ENCODE measurements around the gene NCOA4. TPM values are rescaled to one million over a fixed set of nuclear protein-coding genes. Genes with fewer than 3 reads are reported as not detected.

The NCOA4 gene
- total RNA-seq, 1 donor from 2014 or later, result 78.6 TPM

DNA sequence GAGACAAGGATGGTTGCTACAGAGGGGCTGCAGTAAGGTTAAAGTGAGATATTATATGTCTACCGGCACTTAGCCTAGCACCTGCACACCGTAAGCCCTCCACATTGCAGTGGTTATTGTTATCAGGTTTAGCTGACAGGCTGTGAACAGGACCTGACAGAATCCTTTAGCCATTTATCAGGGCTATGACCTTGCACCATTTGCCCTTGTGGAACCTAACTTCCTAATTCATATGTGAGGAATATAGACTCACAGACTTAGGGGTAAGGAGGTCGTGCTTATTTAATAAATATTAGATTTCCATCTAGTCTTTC is 10.1 kb downstream of the NCOA4 start:
- TF ChIP-seq, protein P1, sequence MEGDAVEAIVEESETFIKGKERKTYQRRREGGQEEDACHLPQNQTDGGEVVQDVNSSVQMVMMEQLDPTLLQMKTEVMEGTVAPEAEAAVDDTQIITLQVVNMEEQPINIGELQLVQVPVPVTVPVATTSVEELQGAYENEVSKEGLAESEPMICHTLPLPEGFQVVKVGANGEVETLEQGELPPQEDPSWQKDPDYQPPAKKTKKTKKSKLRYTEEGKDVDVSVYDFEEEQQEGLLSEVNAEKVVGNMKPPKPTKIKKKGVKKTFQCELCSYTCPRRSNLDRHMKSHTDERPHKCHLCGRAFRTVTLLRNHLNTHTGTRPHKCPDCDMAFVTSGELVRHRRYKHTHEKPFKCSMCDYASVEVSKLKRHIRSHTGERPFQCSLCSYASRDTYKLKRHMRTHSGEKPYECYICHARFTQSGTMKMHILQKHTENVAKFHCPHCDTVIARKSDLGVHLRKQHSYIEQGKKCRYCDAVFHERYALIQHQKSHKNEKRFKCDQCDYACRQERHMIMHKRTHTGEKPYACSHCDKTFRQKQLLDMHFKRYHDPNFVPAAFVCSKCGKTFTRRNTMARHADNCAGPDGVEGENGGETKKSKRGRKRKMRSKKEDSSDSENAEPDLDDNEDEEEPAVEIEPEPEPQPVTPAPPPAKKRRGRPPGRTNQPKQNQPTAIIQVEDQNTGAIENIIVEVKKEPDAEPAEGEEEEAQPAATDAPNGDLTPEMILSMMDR (conservative IDR thresholded peaks at IDR 0.05), result no peak
- no peaks in the 10 kb centered on the region for H3K9me3 Mint-ChIP-seq
- no peaks in the 10 kb centered on the region for H3K27me3 Mint-ChIP-seq (ENCODE audit: low read depth)
- H3K27ac Mint-ChIP-seq (ENCODE audit: unreplicated experiment), result no peak overlapping the region
- no peaks in the 10 kb centered on the region for H3K36me3 Mint-ChIP-seq (ENCODE audit: low read depth)
- no peak overlapping the region for H3K4me3 Mint-ChIP-seq
- no peak for DNase-seq (ENCODE audit: low read depth, low spot score)
- peaks cover 30% of the 10 kb centered on the region for H3K4me1 Mint-ChIP-seq

DNA sequence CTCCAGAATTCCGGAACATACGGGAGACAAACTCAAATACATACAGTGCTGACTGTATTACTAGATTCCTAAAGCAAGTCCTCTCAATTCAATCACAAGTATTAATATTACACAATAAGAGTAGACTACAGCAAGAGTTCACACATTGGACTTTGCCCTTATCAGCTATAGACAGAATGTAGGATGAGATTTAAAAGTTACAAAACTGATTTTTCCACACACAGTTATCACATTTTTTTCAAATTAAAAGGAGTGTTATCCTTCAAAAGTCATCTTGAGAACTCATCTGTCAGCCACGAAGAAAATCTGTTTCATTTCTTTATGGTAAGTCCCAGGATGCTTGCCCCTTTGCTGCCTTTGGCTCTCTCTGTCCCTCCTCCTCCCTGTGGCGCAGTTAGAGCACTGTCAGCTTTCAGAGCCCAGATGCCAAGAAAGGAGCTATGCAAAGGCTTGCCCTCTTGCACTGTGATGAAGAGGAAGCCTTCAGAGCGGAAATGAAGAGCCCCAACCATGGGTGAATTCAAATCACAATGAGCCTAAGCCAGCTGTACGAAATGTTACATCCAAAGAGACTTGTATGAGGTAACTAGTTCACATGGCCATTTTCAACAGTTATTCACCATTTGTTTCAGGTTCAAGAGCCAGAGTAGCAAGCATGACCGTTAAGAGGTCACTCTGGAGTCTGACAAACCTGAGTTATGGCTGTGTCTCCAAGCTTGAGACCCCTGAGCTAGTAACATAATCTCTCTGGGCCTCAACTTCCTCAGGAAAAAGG is 10.7 kb downstream of the NCOA4 start:
- Mint-ChIP-seq H3K9me3 (no peaks in the 10 kb centered on the region), H3K27me3 (ENCODE audit: low read depth) (no peaks in the 10 kb centered on the region), H3K4me1 (peaks cover 29% of the 10 kb centered on the region), H3K27ac (ENCODE audit: unreplicated experiment) (no peak overlapping the region), H3K36me3 (ENCODE audit: low read depth) (peaks cover 1% of the 10 kb centered on the region), H3K4me3 (no peak overlapping the region)
- DNase-seq (ENCODE audit: low read depth, low spot score), result no peak
- TF ChIP-seq, protein P1 (conservative IDR thresholded peaks at IDR 0.05), result no peak

DNA sequence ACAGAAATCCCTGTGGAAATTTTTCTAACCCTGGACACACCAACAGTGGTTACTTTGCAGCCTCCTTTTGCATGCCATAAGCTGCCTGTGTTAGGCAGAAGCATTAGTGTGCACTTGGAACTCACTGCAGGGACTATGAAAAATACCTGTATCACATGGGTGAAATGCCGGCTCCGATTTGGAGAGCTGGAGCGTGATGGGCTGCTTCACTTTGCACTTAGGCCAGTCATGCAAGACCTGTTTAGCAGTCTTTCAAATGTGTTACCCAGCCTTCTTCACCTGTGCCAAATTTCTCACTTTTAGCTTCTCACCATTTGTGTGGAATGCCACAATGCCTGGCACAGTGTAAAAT is 11.3 kb downstream of the NCOA4 start:
- H3K27me3 Mint-ChIP-seq (ENCODE audit: low read depth), result no peaks in the 10 kb centered on the region
- H3K4me3 Mint-ChIP-seq, result no peak overlapping the region
- no peak for DNase-seq (ENCODE audit: low read depth, low spot score)
- H3K27ac Mint-ChIP-seq (ENCODE audit: unreplicated experiment), result no peak overlapping the region
- no peaks in the 10 kb centered on the region for H3K9me3 Mint-ChIP-seq
- TF ChIP-seq, protein P1 (conservative IDR thresholded peaks at IDR 0.05), result no peak
- H3K4me1 Mint-ChIP-seq, result peaks cover 23% of the 10 kb centered on the region
- H3K36me3 Mint-ChIP-seq (ENCODE audit: low read depth), result peaks cover 7% of the 10 kb centered on the region

DNA sequence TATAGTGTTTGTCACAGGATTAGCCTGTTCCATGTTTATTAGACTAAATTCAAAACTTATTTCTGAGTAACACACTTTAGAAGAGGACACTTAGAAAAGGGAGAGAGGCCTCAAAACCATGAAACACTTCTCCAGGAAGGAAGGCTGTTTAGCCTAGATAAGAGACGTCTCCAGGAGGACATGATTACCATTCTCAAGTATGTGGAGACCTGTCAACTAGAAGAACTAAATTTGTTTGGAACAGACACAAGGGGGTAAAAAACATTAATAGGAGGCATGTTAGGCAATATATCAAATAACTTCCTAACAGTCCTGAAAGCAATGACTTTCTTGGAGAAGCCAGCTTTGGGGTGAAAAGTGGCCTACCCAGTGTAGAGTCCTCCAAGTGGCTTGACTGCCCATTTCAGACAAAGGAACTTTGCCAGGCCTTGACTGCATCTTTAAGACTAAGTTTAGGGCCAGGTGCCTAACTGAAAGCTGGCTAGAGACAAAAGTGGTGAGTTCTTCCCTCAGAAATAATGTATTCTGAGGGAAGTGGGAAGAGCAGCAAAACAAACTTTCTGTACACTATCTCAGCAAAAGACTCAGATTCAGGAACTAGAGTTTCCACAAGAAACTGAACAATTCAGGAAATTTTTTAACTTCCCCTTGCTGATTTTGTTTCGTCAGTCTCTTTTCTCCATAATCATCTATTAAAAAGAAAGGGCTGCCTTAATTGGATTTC is 11.8 kb downstream of the NCOA4 start:
- Mint-ChIP-seq H3K4me1 (peaks cover 17% of the 10 kb centered on the region), H3K27ac (ENCODE audit: unreplicated experiment) (no peak overlapping the region), H3K27me3 (ENCODE audit: low read depth) (no peaks in the 10 kb centered on the region), H3K4me3 (no peak overlapping the region), H3K9me3 (no peaks in the 10 kb centered on the region), H3K36me3 (ENCODE audit: low read depth) (peaks cover 8% of the 10 kb centered on the region)
- TF ChIP-seq, protein P1 (conservative IDR thresholded peaks at IDR 0.05), result no peak
- DNase-seq (ENCODE audit: low read depth, low spot score), result no peak

DNA sequence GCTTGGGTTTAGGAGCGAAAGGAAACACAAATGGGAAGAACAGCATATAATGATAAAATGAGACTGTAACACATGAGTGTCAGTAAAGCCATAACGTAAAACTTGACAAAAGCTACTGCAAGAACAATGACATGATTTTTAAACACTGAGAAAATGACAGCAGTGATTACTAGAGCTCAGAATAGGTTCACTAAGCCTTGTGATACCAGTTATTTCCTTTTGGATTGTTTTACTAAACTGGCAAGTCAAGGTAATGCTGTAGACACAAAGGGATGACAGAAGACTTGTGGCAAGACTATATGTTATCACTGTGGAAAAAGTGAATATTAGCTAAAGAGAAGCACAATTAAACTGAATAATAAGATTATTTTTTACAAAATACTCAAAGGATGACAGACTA is 12.7 kb downstream of the NCOA4 start:
- no peak overlapping the region for H3K4me3 Mint-ChIP-seq
- DNase-seq (ENCODE audit: low read depth, low spot score), result no peak
- peaks cover 11% of the 10 kb centered on the region for H3K36me3 Mint-ChIP-seq (ENCODE audit: low read depth)
- H3K27me3 Mint-ChIP-seq (ENCODE audit: low read depth), result no peaks in the 10 kb centered on the region
- H3K27ac Mint-ChIP-seq (ENCODE audit: unreplicated experiment), result no peak overlapping the region
- H3K9me3 Mint-ChIP-seq, result no peaks in the 10 kb centered on the region
- peaks cover 9% of the 10 kb centered on the region for H3K4me1 Mint-ChIP-seq
- TF ChIP-seq, protein P1 (conservative IDR thresholded peaks at IDR 0.05), result no peak

Data from neural crest cell (in vitro differentiated cells).